PC-9 (cell line): ENCODE data around the gene GALNT13.

Source experiments
- EZH2 ChIP-seq: fragments of 200-600 bp; sonication (generic); IDR thresholded peaks from 2 replicates; pipeline ENCODE4 v1.8.0; 2017; ENCODE audit warnings: antibody characterized with exemption, low read depth
- TF ChIP-seq, protein P1 (sequence below): fragments of 200-600 bp; sonication (generic); conservative IDR thresholded peaks from 2 replicates; pipeline ENCODE4 v1.6.1; 2017; ENCODE audit warnings: mixed run types, antibody characterized with exemption, mild to moderate bottlenecking, moderate library complexity

DNA sequence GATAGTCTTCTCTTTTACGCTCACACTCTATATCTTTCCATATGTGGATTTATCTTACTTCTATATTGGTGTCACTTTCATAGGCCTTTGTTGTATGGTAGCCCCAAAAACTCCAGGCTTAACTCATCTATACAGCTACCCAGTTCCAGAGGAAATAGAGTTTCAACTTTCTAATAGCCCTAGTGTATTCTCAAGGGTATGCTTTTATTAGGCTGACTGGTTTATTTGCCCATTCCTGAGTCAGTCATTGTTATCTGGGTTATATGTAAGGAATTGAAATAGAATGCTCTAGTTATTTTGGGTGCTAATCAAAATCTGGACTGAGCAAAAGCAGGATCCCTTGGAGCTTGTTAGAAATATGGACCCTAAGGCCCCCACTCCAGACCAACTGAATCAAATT lies 519.3 kb downstream of the GALNT13 start:
- TF ChIP-seq, protein P1, sequence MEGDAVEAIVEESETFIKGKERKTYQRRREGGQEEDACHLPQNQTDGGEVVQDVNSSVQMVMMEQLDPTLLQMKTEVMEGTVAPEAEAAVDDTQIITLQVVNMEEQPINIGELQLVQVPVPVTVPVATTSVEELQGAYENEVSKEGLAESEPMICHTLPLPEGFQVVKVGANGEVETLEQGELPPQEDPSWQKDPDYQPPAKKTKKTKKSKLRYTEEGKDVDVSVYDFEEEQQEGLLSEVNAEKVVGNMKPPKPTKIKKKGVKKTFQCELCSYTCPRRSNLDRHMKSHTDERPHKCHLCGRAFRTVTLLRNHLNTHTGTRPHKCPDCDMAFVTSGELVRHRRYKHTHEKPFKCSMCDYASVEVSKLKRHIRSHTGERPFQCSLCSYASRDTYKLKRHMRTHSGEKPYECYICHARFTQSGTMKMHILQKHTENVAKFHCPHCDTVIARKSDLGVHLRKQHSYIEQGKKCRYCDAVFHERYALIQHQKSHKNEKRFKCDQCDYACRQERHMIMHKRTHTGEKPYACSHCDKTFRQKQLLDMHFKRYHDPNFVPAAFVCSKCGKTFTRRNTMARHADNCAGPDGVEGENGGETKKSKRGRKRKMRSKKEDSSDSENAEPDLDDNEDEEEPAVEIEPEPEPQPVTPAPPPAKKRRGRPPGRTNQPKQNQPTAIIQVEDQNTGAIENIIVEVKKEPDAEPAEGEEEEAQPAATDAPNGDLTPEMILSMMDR = no peak
- no peak for TF ChIP-seq EZH2
